ENCODE measurements around the gene ARHGEF4. TPM values are rescaled to one million over a fixed set of nuclear protein-coding genes. Genes with fewer than 3 reads are reported as not detected.

The ARHGEF4 gene
- total and polyA plus RNA-seq, 10 donors: 0.19 to 0.88 (median 0.46) TPM; not detected in 2

DNA sequence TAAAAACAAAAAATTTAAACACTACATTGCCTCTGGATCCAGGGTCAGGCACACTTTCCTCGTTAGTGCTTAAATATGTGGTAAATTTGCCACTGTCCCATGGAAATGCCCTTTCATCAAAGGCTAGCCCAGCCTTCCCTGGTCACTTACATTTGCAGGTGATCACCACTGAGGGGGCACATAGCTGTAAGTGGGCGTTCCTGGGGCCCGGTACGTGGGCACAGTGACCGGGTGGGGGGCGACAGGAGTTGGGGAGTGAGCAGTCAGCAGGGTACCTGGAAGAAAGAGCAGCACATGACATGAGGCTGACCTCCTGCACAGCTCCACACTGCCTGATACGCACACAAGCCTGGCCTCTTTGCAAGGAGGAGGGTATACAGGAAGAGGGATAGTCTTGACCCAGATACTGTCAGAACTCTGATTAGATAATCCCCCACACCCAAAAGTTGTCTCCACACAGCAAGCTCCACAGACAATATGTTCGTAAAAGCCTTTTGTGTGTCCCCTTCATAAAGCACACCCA is 216.1 kb downstream of the ARHGEF4 start:
- intact Hi-C loops (cut with DNase I; ENCODE audit: low total_unique reads): no loop called here
- no peak for TF ChIP-seq POLR2A (IDR thresholded peaks at IDR 0.05)
- TF ChIP-seq, protein P1, sequence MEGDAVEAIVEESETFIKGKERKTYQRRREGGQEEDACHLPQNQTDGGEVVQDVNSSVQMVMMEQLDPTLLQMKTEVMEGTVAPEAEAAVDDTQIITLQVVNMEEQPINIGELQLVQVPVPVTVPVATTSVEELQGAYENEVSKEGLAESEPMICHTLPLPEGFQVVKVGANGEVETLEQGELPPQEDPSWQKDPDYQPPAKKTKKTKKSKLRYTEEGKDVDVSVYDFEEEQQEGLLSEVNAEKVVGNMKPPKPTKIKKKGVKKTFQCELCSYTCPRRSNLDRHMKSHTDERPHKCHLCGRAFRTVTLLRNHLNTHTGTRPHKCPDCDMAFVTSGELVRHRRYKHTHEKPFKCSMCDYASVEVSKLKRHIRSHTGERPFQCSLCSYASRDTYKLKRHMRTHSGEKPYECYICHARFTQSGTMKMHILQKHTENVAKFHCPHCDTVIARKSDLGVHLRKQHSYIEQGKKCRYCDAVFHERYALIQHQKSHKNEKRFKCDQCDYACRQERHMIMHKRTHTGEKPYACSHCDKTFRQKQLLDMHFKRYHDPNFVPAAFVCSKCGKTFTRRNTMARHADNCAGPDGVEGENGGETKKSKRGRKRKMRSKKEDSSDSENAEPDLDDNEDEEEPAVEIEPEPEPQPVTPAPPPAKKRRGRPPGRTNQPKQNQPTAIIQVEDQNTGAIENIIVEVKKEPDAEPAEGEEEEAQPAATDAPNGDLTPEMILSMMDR (IDR thresholded peaks at IDR 0.05 in 8 of 11, conservative IDR thresholded peaks at IDR 0.05 in 3 of 11): no peak
- no peak for TF ChIP-seq POLR2AphosphoS5 (IDR thresholded peaks at IDR 0.05)
- Histone ChIP-seq H3K4me3 (no peak overlapping the region), H3K36me3 (peaks cover 10 to 100% (median 94%) of the 10 kb centered on the region in 6 donors), H3K9me3 (no peaks in the 10 kb centered on the region), H3K4me1 (peaks cover 0 to 16% (median 0%) of the 10 kb centered on the region in 6 donors), H3K27me3 (replicated peaks in 1 of 7) (no peaks in the 10 kb centered on the region), H3K27ac (no peak overlapping the region)
- 89 to 96% (median 95%) methylated on average over 8 of the region's 8 CpGs for WGBS, 5 donors
- no peak for DNase-seq

DNA sequence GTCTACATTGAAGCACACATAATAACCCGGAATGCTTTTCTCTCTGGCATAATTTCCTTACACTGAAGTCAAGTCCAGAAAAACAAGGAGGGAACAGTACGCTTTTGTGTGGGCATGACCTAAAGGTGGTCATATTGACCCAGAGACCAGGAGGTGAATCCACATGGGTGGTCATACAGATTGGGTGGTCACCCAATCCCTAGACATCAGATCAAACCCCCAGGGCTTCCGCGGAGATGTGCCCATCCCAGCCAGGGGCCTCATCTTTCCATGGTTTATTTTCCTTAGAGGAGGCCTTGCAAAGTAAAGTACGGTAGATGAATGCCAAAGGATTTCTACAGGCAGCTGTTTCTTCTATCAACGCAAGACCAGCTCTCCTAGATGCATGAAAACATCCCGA is 217.8 kb downstream of the ARHGEF4 start:
- H3K27ac ChIP-seq: no peak overlapping the region
- WGBS, 5 donors: 96 to 98% (median 98%) methylated on average over 7 of the region's 7 CpGs
- no peaks in the 10 kb centered on the region for H3K9me3 ChIP-seq
- DNase-seq: no peak
- intact Hi-C loops (cut with DNase I; ENCODE audit: low total_unique reads): no loop called here
- H3K27me3 ChIP-seq (replicated peaks in 1 of 7): no peaks in the 10 kb centered on the region
- H3K36me3 ChIP-seq: peaks cover 10 to 100% (median 90%) of the 10 kb centered on the region in 6 donors
- no peak overlapping the region for H3K4me3 ChIP-seq
- TF ChIP-seq, protein P1 (IDR thresholded peaks at IDR 0.05 in 8 of 11, conservative IDR thresholded peaks at IDR 0.05 in 3 of 11): no peak
- TF ChIP-seq POLR2A (IDR thresholded peaks at IDR 0.05) (no peak), POLR2AphosphoS5 (IDR thresholded peaks at IDR 0.05) (no peak)
- H3K4me1 ChIP-seq: peaks cover 0 to 18% (median 0%) of the 10 kb centered on the region in 6 donors

DNA sequence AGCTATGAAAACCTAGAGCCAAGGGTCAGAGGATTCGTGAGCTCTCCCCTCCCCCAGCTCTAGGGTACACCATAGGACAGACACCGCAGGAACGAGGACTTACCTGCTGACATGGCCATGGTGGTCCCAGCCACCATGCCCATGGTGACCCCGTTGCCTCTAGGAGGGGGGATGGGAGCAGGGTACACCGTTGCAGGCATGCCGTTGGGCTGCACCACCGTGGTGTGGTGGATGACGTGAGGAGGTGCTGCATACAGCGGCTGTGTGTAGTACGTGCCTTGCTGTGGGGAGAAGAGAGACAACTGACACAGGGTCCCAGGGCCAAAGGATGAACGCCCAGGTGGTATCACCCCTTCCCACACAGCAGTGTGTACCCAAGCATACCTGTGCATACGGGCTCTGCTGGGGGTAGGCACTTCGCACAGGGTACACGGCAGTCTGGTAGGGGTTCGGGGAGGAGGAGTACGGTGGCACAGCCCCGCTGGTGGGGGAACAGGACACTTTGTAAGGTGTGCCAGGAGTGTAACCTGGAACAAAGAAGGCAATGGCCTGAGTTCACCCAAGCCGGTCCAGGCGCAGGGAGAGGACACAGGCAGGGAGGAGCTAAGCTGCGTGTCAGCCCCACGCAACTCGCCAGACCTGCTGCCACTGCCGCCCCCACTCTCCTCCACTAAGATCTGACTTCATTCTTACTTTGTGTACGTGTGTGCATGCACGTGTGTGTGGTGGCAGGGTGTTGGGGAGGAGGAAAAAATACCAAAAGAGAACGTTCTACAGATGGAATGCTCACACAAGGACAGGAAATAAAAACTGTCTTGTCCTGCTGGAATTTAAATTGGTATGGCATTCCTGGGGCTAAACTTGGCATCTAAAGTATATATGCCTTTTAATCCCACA is 218.7 kb downstream of the ARHGEF4 start:
- Histone ChIP-seq H3K4me3 (no peak overlapping the region), H3K4me1 (peaks cover 0 to 18% (median 0%) of the 10 kb centered on the region in 6 donors), H3K27ac (no peak overlapping the region), H3K27me3 (replicated peaks in 1 of 7) (no peaks in the 10 kb centered on the region), H3K9me3 (no peaks in the 10 kb centered on the region), H3K36me3 (peaks cover 10 to 100% (median 85%) of the 10 kb centered on the region in 6 donors)
- 93 to 95% (median 94%) methylated on average over 25 to 26 of the region's 26 CpGs for WGBS, 5 donors
- peak in 1 of 3 donors; percentile 7 for TF ChIP-seq POLR2AphosphoS5 (IDR thresholded peaks at IDR 0.05)
- TF ChIP-seq, protein P1 (IDR thresholded peaks at IDR 0.05 in 8 of 11, conservative IDR thresholded peaks at IDR 0.05 in 3 of 11): no peak
- no peak for DNase-seq
- intact Hi-C loops (cut with DNase I; ENCODE audit: low total_unique reads): no loop called here

All from spleen (tissue), 11 donors.